Activated naive CD4-positive, alpha-beta T cell treated with anti-CD3 and anti-CD28 coated beads, Interleukin-2, amount 50 U/mL, for 72 hours (primary cell): ENCODE measurements around the gene DEFB123. TPM values are rescaled to one million over a fixed set of nuclear protein-coding genes. Genes with fewer than 3 reads are reported as not detected.
"Not testable (repeated sequence)": the region's sequence is repeated elsewhere in the genome, so short reads cannot be mapped to it uniquely, and the experiment has no call there.

Source experiments
- ATAC-seq, 2 donors: fragments of 150-1000 bp; cut with Tn5 transposase; 2 replicates each; pipeline ENCODE4 v1.10.0; 2021; ENCODE audit warnings: mild to moderate bottlenecking in 2 of 2, moderate library complexity in 2 of 2
- DNase-seq, 2 donors: peaks; one replicate each; pipeline ENCODE4 v3.0.0; 2021 to 2022; ENCODE audit warnings: low spot score in 2 of 2
- H3K27ac Mint-ChIP-seq, 2 donors: one replicate each; pipeline ENCODE4 v1.8.0; 2022; ENCODE audit warnings: mild to moderate bottlenecking in 2 of 2, mixed read lengths in 2 of 2
- H3K36me3 Mint-ChIP-seq, 2 donors: one replicate each; pipeline ENCODE4 v1.8.0; 2022; ENCODE audit warnings: mixed read lengths in 2 of 2
- H3K9me3 Mint-ChIP-seq, 2 donors: one replicate each; pipeline ENCODE4 v1.8.0; 2022; ENCODE audit warnings: mixed read lengths in 2 of 2
- total RNA-seq, 2 donors: library from RNA; stranded (reverse); gene quantifications; one replicate each; pipeline ENCODE4 v1.2.3, GENCODE V29; 2022

Gene DEFB123
- total RNA-seq = not detected

DNA sequence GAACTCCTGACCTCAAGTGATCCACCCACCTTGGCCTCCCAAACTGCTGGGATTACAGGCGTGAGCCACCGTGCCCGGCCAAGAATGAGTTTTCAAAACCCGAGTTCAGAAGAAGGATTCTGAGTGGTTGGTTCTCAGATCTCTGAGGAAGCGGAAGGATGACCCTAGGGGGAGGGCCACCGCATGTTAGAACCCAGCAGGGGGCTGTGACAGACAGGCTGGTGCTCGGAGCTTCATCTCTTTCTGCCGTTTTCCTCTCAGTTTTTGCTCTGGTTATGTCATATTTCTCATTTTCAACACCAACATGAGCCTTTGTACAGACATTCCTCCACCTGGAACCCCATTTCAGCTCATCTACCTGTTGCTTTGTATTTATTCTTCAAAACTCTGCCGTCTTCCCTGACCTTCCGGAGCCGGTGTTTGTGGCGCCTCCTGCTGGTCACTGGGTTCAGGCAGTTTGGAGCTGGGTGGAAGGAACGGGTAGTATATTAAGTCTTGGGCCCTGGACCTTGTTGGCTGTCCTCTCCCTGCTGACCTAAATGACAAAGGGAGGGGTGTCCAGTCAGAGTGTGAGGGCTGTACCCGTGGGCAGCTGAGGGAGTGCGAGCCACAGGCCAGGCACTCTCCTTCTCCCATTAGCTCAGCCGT lies at the start of gene DEFB123:
Gene DEFB123, plus strand, starts transcription at position 621 of the 648 bp plus-strand sequence. CDS start 67 bp downstream, outside the sequence.
- DNase-seq = peak in 1 of 2 donors; percentile 12
- no peaks in the 10 kb centered on the region for H3K36me3 Mint-ChIP-seq
- H3K9me3 Mint-ChIP-seq = no peaks in the 10 kb centered on the region
- ATAC-seq = no peak
- no peak within 1 kb of the TSS for H3K27ac Mint-ChIP-seq

DNA sequence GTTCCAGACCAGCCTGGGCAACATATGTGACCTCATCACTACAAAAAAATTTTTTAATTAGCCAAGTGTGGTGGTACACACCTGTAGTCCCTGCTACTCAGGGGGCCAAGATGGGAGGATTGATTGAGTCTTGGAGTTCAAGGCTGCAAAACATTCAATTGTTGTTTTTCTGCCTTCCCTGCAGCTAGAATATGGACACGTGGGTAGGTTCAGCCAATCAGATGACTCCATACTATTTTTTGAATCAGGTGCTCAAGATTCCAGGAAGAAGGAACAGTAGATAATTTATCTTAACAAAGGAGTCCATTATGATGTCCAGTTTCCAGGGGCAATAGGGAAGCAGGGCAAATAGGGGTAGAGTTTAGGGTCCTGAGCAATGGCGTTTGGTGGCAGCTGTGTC lies 47.6 kb upstream of the DEFB123 start:
- ATAC-seq (no peak), DNase-seq (no peak)
- H3K9me3 Mint-ChIP-seq = no peaks in the 10 kb centered on the region
- no peak overlapping the region for H3K27ac Mint-ChIP-seq
- no peaks in the 10 kb centered on the region for H3K36me3 Mint-ChIP-seq

DNA sequence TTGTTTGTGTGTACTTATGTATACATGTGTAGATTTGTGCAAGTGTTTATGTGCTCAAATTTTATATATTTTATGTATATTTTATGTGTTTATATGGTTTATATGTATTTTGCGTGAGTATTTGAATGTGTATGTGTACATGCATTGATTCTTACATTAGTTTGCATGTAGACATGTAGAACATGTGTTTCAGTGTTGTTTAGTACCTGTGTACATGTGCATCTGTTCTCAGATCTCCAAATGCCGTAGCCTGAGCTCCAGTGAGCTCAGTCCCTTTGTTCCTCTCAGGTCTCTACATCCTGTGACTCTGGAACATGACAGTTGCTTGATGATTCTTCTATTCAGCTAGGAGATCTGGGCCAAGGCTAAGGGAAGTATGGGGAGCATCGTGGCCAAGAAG lies 45.5 kb upstream of the DEFB123 start:
- ATAC-seq (no peak), DNase-seq (no peak)
- no peaks in the 10 kb centered on the region for H3K36me3 Mint-ChIP-seq
- H3K9me3 Mint-ChIP-seq = no peaks in the 10 kb centered on the region
- no peak overlapping the region for H3K27ac Mint-ChIP-seq

- ATAC-seq (no peak), DNase-seq (no peak)
- Mint-ChIP-seq H3K27ac (no peak overlapping the region), H3K36me3 (no peaks in the 10 kb centered on the region), H3K9me3 (no peaks in the 10 kb centered on the region)
Observed at GRCh38 chr20:31403886-31404285, 36.5 kb upstream of the DEFB123 start.

GRCh38 chr20:31406115-31406514 lies 34.3 kb upstream of the DEFB123 start, which contains the start of gene DEFB121:
TSS of gene DEFB121 (minus strand) at chr20:31406215. CDS start at chr20:31406152, 63 bp downstream.
- Mint-ChIP-seq H3K36me3 (no peaks in the 10 kb centered on the region), H3K9me3 (no peaks in the 10 kb centered on the region), H3K27ac (no peak within 1 kb of the TSS)
- no peak for DNase-seq
- no peak for ATAC-seq

DNA sequence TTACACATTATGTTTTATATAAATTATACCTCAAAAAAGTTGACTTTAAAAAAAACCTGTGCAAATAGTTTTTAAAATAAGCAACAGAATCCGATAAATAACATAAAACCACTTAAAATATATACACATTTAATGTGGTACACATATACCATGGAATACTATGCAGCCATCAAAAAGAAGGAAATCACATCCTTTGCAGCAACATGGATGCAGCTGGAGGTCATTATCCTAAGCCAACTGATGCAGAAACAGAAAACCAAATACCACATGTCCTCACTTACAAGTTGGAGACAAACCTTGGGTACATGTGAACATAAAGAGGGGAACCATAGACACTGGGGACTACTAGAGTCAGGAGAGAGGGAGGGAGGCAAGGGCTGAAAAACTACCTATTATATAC lies 30.4 kb upstream of the DEFB123 start:
- no peaks in the 10 kb centered on the region for H3K36me3 Mint-ChIP-seq
- no peaks in the 10 kb centered on the region for H3K9me3 Mint-ChIP-seq
- DNase-seq = no peak
- no peak for ATAC-seq
- no peak overlapping the region for H3K27ac Mint-ChIP-seq

DNA sequence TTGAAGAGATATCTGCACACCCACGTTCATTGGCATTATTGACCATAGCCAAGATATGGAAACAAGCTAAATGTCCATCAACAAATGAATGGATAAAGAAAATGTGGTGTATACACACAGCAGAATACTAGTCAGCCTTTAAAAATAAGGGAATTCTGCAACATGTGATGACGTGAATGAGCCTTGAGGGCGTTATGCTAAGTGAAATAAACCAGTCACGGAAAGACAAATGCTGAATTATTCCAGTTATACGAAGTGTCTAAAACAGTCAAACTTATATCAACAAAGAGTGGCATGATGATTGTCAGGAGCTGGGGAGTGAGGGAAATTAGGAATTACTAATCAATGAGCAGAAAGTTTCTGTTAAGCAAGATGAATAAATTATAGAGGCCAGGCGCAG lies 26.1 kb upstream of the DEFB123 start:
- H3K27ac Mint-ChIP-seq = no peak overlapping the region
- no peak for ATAC-seq
- H3K36me3 Mint-ChIP-seq = no peaks in the 10 kb centered on the region
- H3K9me3 Mint-ChIP-seq = no peaks in the 10 kb centered on the region
- no peak for DNase-seq

DNA sequence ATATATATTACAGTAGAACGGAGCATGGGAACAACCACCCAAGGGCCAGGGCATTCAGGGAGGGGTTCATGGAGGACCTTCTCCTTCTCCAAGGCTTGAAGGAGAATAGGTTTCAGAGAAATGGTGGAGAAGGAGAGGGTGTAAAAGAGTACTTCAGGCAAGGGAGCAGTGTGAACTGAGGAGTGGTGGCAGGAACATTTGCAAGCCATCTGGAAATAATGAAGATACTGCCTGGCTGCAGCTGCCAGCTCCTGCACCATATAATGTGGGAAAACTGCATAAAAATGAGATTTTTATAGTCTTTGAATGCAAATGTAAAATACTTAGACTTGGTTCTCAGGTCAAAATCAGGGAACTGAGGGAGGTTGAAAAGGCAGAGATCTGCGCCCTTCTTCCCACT lies 24.8 kb upstream of the DEFB123 start:
- H3K9me3 Mint-ChIP-seq = no peaks in the 10 kb centered on the region
- H3K27ac Mint-ChIP-seq = no peak overlapping the region
- DNase-seq = no peak
- no peaks in the 10 kb centered on the region for H3K36me3 Mint-ChIP-seq
- ATAC-seq = no peak

- H3K9me3 Mint-ChIP-seq = no peaks in the 10 kb centered on the region
- no peak for ATAC-seq
- H3K36me3 Mint-ChIP-seq = no peaks in the 10 kb centered on the region
- no peak overlapping the region for H3K27ac Mint-ChIP-seq
- DNase-seq = no peak
Observed at GRCh38 chr20:31418307-31418706, 22.1 kb upstream of the DEFB123 start.

- Mint-ChIP-seq H3K9me3 (no peaks in the 10 kb centered on the region), H3K36me3 (no peaks in the 10 kb centered on the region), H3K27ac (no peak overlapping the region)
- no peak for DNase-seq
- no peak for ATAC-seq
Observed at GRCh38 chr20:31425797-31426196, 14.6 kb upstream of the DEFB123 start.

GRCh38 chr20:31426891-31427551 lies 13.4 kb upstream of the DEFB123 start:
- not testable (repeated sequence) for ATAC-seq, H3K9me3 Mint-ChIP-seq, H3K36me3 Mint-ChIP-seq, H3K27ac Mint-ChIP-seq, DNase-seq

- not testable (repeated sequence) for ATAC-seq, H3K9me3 Mint-ChIP-seq, DNase-seq, H3K36me3 Mint-ChIP-seq, H3K27ac Mint-ChIP-seq
Observed at GRCh38 chr20:31427576-31427975, 12.9 kb upstream of the DEFB123 start.

- Mint-ChIP-seq H3K9me3 (no peaks in the 10 kb centered on the region), H3K27ac (no peak overlapping the region), H3K36me3 (no peaks in the 10 kb centered on the region)
- no peak for DNase-seq
- ATAC-seq = no peak
Observed at GRCh38 chr20:31430568-31431115, 9.8 kb upstream of the DEFB123 start.

GRCh38 chr20:31446084-31446819 lies 5.8 kb downstream of the DEFB123 start:
- Mint-ChIP-seq H3K36me3 (no peaks in the 10 kb centered on the region), H3K9me3 (no peaks in the 10 kb centered on the region), H3K27ac (no peak overlapping the region)
- DNase-seq = no peak
- no peak for ATAC-seq

DNA sequence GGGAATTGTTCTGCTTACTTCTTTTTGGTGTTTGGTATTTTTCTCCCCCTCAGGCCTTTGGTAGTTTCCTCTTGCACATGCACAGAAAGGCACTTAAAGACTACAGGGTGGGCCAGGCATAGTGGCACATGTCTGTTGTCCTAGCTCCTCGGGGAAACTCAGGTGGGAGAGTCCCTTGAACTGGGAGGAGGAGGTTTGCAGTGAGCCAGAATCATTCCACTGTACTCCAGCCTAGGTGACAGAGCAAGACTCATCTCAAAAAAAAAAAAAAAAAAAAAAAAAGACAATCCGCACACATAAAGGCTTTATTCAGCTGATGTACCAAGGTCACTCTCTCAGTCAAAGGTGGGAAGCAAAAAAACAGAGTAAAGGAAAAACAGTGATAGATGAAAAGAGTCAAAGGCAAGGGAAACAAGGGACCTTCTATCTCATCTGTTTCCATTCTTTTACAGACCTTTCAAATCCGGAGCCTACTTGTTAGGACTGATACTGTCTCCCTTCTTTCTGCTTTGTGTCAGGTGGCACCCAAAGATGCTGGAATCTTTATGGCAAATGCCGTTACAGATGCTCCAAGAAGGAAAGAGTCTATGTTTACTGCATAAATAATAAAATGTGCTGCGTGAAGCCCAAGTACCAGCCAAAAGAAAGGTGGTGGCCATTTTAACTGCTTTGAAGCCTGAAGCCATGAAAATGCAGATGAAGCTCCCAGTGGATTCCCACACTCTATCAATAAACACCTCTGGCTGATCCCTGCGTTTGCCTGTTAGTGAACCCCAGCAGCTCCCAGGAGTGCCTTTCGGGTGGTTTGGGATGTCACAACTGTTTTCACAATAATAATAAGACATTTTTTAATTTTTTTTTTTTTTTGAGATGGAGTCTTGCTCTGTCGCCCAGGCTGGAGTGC lies 9.3 kb downstream of the DEFB123 start:
- H3K9me3 Mint-ChIP-seq = no peaks in the 10 kb centered on the region
- ATAC-seq (no peak), DNase-seq (no peak)
- no peak overlapping the region for H3K27ac Mint-ChIP-seq
- no peaks in the 10 kb centered on the region for H3K36me3 Mint-ChIP-seq

DNA sequence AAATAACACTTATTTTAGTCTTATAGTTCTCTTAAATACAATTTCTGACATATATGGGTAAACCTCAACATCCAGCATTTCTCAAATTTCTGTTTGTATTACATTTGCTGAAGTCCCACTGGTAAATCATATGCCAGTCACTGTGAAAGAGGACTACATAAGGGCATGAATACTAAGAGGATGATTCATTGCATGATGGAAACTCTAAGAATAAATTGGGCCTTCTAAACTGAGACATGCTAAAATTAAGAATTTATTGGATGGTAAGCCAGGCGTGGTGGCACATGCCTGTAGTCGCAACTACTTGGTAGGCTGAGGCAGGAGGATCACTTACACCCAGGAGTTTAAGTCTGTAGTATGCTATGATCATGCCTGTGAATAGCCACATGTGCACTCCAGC lies 12.1 kb downstream of the DEFB123 start:
- no peaks in the 10 kb centered on the region for H3K9me3 Mint-ChIP-seq
- H3K36me3 Mint-ChIP-seq = no peaks in the 10 kb centered on the region
- no peak for ATAC-seq
- DNase-seq = no peak
- H3K27ac Mint-ChIP-seq = no peak overlapping the region
